Measurements from ENCODE around the gene TAF11L7. TPM values are rescaled to one million over a fixed set of nuclear protein-coding genes. Genes with fewer than 3 reads are reported as not detected.
"Not testable (repeated sequence)": the region's sequence is repeated elsewhere in the genome, so short reads cannot be mapped to it uniquely, and the experiment has no call there.

The TAF11L7 gene
- not detected in 3 replicates for total RNA-seq

DNA sequence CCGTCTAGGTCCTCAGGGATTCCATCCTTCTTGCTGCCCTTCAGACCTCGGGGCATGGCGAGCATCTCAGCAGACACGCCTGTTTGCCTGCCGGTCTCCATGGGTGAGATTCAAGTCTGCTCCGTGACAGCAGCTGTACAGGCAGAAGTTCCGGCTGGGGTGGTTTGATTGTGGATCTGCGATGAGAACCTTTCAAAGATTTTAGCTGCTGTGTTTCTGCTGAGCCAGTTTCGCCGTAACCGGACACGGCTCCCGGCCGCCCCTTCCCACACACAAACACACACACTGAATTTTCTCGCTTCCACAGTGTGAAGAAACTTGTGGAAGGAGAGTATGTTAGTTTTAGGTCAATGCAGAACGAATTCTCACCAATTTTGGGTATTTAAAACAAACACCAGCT lies at the start of gene TAF11L7:
Gene TAF11L7, minus strand, starts transcription at position 101 of the 400 bp plus-strand sequence.
- H3K4me3 Mint-ChIP-seq; H3K27me3 Mint-ChIP-seq (ENCODE audit: low read depth); DNase-seq (ENCODE audit: low spot score in 2 of 2, unreplicated experiment in 2 of 2); H3K27ac Mint-ChIP-seq; H3K9me3 Mint-ChIP-seq; H3K4me1 Mint-ChIP-seq; H3K36me3 Mint-ChIP-seq: not testable (repeated sequence)

DNA sequence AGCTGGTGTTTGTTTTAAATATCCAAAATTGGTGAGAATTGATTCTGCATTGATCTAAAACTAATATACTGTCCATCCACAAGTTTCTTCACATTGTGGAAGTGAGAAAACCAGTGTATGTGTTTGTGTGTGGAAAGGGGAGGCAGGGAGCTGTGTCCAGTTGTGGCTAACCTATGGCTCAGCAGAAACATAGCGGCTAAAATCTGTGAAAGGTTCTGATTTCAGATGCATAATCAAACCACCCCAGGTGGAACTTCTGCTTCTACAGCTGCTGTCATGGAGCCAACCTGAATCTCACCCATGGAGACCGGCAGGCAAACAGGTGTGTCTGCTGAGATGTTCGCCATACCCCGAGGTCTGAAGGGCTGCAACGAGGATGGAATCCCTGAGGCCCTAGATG lies 48.6 kb upstream of the TAF11L7 start, which contains the start of gene TAF11L14:
Gene TAF11L14, plus strand, starts transcription at position 301 of the 400 bp plus-strand sequence.
- H3K27ac Mint-ChIP-seq = no peak within 1 kb of the TSS
- peaks cover 6% of the 10 kb centered on the region for H3K9me3 Mint-ChIP-seq
- no peaks in the 10 kb centered on the region for H3K27me3 Mint-ChIP-seq (ENCODE audit: low read depth)
- no peaks in the 10 kb centered on the region for H3K4me1 Mint-ChIP-seq
- H3K36me3 Mint-ChIP-seq = no peaks in the 10 kb centered on the region
- DNase-seq (ENCODE audit: low spot score in 2 of 2, unreplicated experiment in 2 of 2) = no peak
- TF ChIP-seq, protein P1, sequence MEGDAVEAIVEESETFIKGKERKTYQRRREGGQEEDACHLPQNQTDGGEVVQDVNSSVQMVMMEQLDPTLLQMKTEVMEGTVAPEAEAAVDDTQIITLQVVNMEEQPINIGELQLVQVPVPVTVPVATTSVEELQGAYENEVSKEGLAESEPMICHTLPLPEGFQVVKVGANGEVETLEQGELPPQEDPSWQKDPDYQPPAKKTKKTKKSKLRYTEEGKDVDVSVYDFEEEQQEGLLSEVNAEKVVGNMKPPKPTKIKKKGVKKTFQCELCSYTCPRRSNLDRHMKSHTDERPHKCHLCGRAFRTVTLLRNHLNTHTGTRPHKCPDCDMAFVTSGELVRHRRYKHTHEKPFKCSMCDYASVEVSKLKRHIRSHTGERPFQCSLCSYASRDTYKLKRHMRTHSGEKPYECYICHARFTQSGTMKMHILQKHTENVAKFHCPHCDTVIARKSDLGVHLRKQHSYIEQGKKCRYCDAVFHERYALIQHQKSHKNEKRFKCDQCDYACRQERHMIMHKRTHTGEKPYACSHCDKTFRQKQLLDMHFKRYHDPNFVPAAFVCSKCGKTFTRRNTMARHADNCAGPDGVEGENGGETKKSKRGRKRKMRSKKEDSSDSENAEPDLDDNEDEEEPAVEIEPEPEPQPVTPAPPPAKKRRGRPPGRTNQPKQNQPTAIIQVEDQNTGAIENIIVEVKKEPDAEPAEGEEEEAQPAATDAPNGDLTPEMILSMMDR (IDR thresholded peaks at IDR 0.05; ENCODE audit: unreplicated experiment) = no peak
- no peak within 1 kb of the TSS for H3K4me3 Mint-ChIP-seq

DNA sequence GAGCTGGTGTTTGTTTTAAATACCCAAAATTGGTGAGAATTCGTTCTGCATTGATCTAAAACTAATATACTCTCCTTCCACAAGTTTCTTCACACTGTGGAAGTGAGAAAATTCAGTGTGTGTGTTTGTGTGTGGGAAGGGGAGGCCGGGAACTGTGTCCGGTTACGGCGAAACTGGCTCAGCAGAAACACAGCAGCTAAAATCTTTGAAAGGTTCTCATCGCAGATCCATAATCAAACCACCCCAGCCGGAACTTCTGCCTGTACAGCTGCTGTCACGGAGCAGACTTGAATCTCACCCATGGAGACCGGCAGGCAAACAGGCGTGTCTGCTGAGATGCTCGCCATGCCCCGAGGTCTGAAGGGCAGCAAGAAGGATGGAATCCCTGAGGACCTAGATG lies 46.2 kb upstream of the TAF11L7 start, which contains the start of gene TAF11L13:
Gene TAF11L13, plus strand, starts transcription at position 301 of the 400 bp plus-strand sequence.
- not testable (repeated sequence) for H3K4me1 Mint-ChIP-seq; H3K9me3 Mint-ChIP-seq; H3K4me3 Mint-ChIP-seq; H3K36me3 Mint-ChIP-seq; DNase-seq (ENCODE audit: low spot score in 2 of 2, unreplicated experiment in 2 of 2); H3K27me3 Mint-ChIP-seq (ENCODE audit: low read depth); H3K27ac Mint-ChIP-seq

DNA sequence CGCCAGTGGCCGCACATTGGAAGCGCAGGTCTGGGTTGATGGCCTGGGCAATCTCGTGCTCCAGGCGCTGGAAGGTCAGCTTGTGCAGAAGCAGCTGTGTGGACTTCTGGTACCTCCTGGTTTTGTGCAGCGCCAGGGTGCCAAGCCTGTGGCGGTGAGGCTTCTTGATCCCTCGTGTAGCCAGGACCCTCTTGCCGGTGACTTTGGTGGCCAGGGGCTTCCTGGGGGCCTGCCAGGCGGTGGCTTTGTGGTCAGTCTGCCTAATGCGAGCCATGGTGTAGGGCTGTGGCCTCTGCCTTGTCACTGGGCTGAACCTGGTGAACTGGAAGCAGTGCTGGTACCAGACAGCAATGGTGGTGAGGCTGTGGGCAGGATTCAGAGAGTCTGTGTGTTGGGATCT lies 40.1 kb upstream of the TAF11L7 start:
- TF ChIP-seq, protein P1 (IDR thresholded peaks at IDR 0.05; ENCODE audit: unreplicated experiment) = no peak
- no peaks in the 10 kb centered on the region for H3K36me3 Mint-ChIP-seq

DNA sequence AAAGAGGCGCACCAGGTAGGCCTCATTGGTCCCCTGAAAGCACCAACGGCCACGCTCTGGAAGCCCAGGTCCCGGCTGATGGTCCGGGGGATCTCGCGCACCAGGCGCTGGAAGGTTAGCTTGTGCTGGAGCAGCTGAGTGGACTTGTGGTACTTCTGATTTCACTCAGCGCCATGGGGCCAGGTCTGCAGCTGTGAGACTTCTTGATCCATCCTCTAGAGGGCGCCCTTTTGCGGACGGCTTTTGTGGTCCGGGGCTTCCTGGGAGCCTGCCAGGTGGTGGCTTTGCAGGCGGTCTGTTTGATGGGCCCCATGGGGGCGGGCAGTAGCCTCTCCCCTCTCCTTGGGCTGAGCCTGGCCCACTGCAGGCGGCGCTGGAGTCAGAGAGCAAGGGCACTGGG lies 35.1 kb upstream of the TAF11L7 start:
- TF ChIP-seq, protein P1 (IDR thresholded peaks at IDR 0.05; ENCODE audit: unreplicated experiment) = peak; percentile 58
- Mint-ChIP-seq H3K9me3 (peaks cover 14% of the 10 kb centered on the region), H3K4me3 (no peak overlapping the region), H3K27ac (no peak overlapping the region), H3K36me3 (no peaks in the 10 kb centered on the region), H3K27me3 (ENCODE audit: low read depth) (peaks cover 8% of the 10 kb centered on the region), H3K4me1 (no peaks in the 10 kb centered on the region)
- DNase-seq (ENCODE audit: low spot score in 2 of 2, unreplicated experiment in 2 of 2) = no peak

More for the DNA sequence above, 40.1 kb upstream of the TAF11L7 start:
- Mint-ChIP-seq H3K27ac (no peak overlapping the region), H3K27me3 (ENCODE audit: low read depth) (peaks cover 9% of the 10 kb centered on the region), H3K9me3 (peaks cover 6% of the 10 kb centered on the region), H3K4me3 (no peak overlapping the region), H3K4me1 (no peaks in the 10 kb centered on the region)
- DNase-seq (ENCODE audit: low spot score in 2 of 2, unreplicated experiment in 2 of 2) = no peak

DNA sequence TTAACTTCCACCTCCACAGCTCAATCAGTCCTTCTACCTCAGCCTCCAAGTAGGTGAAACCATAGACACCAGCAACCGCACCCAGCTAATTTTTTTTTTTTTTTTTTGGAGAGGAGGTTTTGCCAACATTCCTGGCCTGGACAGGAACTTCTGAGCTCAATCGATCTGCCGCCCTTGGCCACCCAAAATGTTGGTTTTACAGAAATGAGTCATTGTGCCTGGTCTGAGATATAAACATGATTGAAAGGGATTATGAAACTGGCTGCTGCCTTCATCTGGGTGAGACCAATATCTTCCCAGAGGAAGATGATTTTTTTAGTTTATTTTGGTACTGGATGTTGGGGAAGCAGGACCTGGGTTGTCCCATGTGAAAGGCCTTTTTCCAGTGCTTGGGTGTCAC lies 33.8 kb upstream of the TAF11L7 start:
- Mint-ChIP-seq H3K4me3 (no peak overlapping the region), H3K27me3 (ENCODE audit: low read depth) (peaks cover 8% of the 10 kb centered on the region), H3K9me3 (peaks cover 14% of the 10 kb centered on the region), H3K36me3 (no peaks in the 10 kb centered on the region), H3K27ac (no peak overlapping the region), H3K4me1 (no peaks in the 10 kb centered on the region)
- DNase-seq (ENCODE audit: low spot score in 2 of 2, unreplicated experiment in 2 of 2) = no peak
- TF ChIP-seq, protein P1 (IDR thresholded peaks at IDR 0.05; ENCODE audit: unreplicated experiment) = no peak

Data from mesothelial cell of epicardium (in vitro differentiated cells).